ENCODE results near the gene UBQLN4.
"Not testable (repeated sequence)": the region's sequence is repeated elsewhere in the genome, so short reads cannot be mapped to it uniquely, and the experiment has no call there.

UBQLN4 gene

GRCh38 chr1:156050376-156050775 is 3.2 kb downstream of the UBQLN4 start:
- H3K9ac ChIP-seq (ENCODE audit: low read length) = no peak overlapping the region

GRCh38 chr1:156048663-156049258 is 4.8 kb downstream of the UBQLN4 start:
- Histone ChIP-seq H3K36me3 (ENCODE audit: control insufficient read depth, insufficient read depth, low read length) (peaks cover under 1% of the 10 kb centered on the region), H3K4me1 (ENCODE audit: control insufficient read depth, insufficient read depth, low read length) (no peaks in the 10 kb centered on the region), H3K9ac (ENCODE audit: low read length) (no peak overlapping the region), H3K27ac (ENCODE audit: low read depth, low read length) (no peak overlapping the region), H3K27me3 (ENCODE audit: control insufficient read depth, insufficient read depth, low read length) (no peaks in the 10 kb centered on the region), H3K4me3 (ENCODE audit: low read length) (no peak overlapping the region)

More at GRCh38 chr1:156050376-156050775, 3.2 kb downstream of the UBQLN4 start:
- peaks cover under 1% of the 10 kb centered on the region for H3K4me1 ChIP-seq (ENCODE audit: control insufficient read depth, insufficient read depth, low read length)
- no peaks in the 10 kb centered on the region for H3K36me3 ChIP-seq (ENCODE audit: control insufficient read depth, insufficient read depth, low read length)
- H3K27ac ChIP-seq (ENCODE audit: low read depth, low read length) = no peak overlapping the region
- no peaks in the 10 kb centered on the region for H3K27me3 ChIP-seq (ENCODE audit: control insufficient read depth, insufficient read depth, low read length)
- no peak overlapping the region for H3K4me3 ChIP-seq (ENCODE audit: low read length)

- Histone ChIP-seq H3K27ac (ENCODE audit: low read depth, low read length) (no peak overlapping the region), H3K36me3 (ENCODE audit: control insufficient read depth, insufficient read depth, low read length) (peaks cover 18% of the 10 kb centered on the region), H3K4me3 (ENCODE audit: low read length) (no peak overlapping the region), H3K9ac (ENCODE audit: low read length) (no peak overlapping the region), H3K4me1 (ENCODE audit: control insufficient read depth, insufficient read depth, low read length) (no peaks in the 10 kb centered on the region), H3K27me3 (ENCODE audit: control insufficient read depth, insufficient read depth, low read length) (no peaks in the 10 kb centered on the region)
These were observed 8.5 kb downstream of the UBQLN4 start for GRCh38 chr1:156045076-156045475.

GRCh38 chr1:156042828-156043227 is 10.8 kb downstream of the UBQLN4 start:
- Histone ChIP-seq H3K27me3 (ENCODE audit: control insufficient read depth, insufficient read depth, low read length) (no peaks in the 10 kb centered on the region), H3K27ac (ENCODE audit: low read depth, low read length) (no peak overlapping the region), H3K4me1 (ENCODE audit: control insufficient read depth, insufficient read depth, low read length) (no peaks in the 10 kb centered on the region), H3K4me3 (ENCODE audit: low read length) (no peak overlapping the region), H3K36me3 (ENCODE audit: control insufficient read depth, insufficient read depth, low read length) (peaks cover 18% of the 10 kb centered on the region), H3K9ac (ENCODE audit: low read length) (no peak overlapping the region)

- not testable (repeated sequence) for H3K4me3 ChIP-seq (ENCODE audit: low read length); H3K36me3 ChIP-seq (ENCODE audit: control insufficient read depth, insufficient read depth, low read length); H3K27ac ChIP-seq (ENCODE audit: low read depth, low read length); H3K27me3 ChIP-seq (ENCODE audit: control insufficient read depth, insufficient read depth, low read length); H3K4me1 ChIP-seq (ENCODE audit: control insufficient read depth, insufficient read depth, low read length); H3K9ac ChIP-seq (ENCODE audit: low read length)
These were observed 18.6 kb downstream of the UBQLN4 start for GRCh38 chr1:156034991-156035390.

GRCh38 chr1:156033011-156033410 is 20.6 kb downstream of the UBQLN4 start:
- no peaks in the 10 kb centered on the region for H3K27me3 ChIP-seq (ENCODE audit: control insufficient read depth, insufficient read depth, low read length)
- H3K4me3 ChIP-seq (ENCODE audit: low read length) = no peak overlapping the region
- H3K4me1 ChIP-seq (ENCODE audit: control insufficient read depth, insufficient read depth, low read length) = no peaks in the 10 kb centered on the region
- no peak overlapping the region for H3K27ac ChIP-seq (ENCODE audit: low read depth, low read length)
- no peaks in the 10 kb centered on the region for H3K36me3 ChIP-seq (ENCODE audit: control insufficient read depth, insufficient read depth, low read length)
- no peak overlapping the region for H3K9ac ChIP-seq (ENCODE audit: low read length)

- no peaks in the 10 kb centered on the region for H3K36me3 ChIP-seq (ENCODE audit: control insufficient read depth, insufficient read depth, low read length)
- no peak overlapping the region for H3K9ac ChIP-seq (ENCODE audit: low read length)
- H3K27ac ChIP-seq (ENCODE audit: low read depth, low read length) = no peak overlapping the region
These were observed 27.0 kb downstream of the UBQLN4 start for GRCh38 chr1:156026588-156026987.

GRCh38 chr1:156025876-156026275 is 27.7 kb downstream of the UBQLN4 start:
- Histone ChIP-seq H3K36me3 (ENCODE audit: control insufficient read depth, insufficient read depth, low read length) (no peaks in the 10 kb centered on the region), H3K4me1 (ENCODE audit: control insufficient read depth, insufficient read depth, low read length) (no peaks in the 10 kb centered on the region), H3K27me3 (ENCODE audit: control insufficient read depth, insufficient read depth, low read length) (no peaks in the 10 kb centered on the region), H3K9ac (ENCODE audit: low read length) (no peak overlapping the region), H3K4me3 (ENCODE audit: low read length) (no peak overlapping the region), H3K27ac (ENCODE audit: low read depth, low read length) (no peak overlapping the region)

More at GRCh38 chr1:156026588-156026987, 27.0 kb downstream of the UBQLN4 start:
- no peak overlapping the region for H3K4me3 ChIP-seq (ENCODE audit: low read length)
- no peaks in the 10 kb centered on the region for H3K4me1 ChIP-seq (ENCODE audit: control insufficient read depth, insufficient read depth, low read length)
- no peaks in the 10 kb centered on the region for H3K27me3 ChIP-seq (ENCODE audit: control insufficient read depth, insufficient read depth, low read length)

- Histone ChIP-seq H3K4me3 (ENCODE audit: low read length) (no peak overlapping the region), H3K27ac (ENCODE audit: low read depth, low read length) (no peak overlapping the region), H3K36me3 (ENCODE audit: control insufficient read depth, insufficient read depth, low read length) (no peaks in the 10 kb centered on the region), H3K27me3 (ENCODE audit: control insufficient read depth, insufficient read depth, low read length) (no peaks in the 10 kb centered on the region), H3K9ac (ENCODE audit: low read length) (no peak overlapping the region), H3K4me1 (ENCODE audit: control insufficient read depth, insufficient read depth, low read length) (peaks cover 3% of the 10 kb centered on the region)
These were observed 28.8 kb downstream of the UBQLN4 start for GRCh38 chr1:156024801-156025200.

GRCh38 chr1:156021954-156022353 is 31.6 kb downstream of the UBQLN4 start:
- H3K4me3 ChIP-seq (ENCODE audit: low read length) = no peak overlapping the region
- peaks cover 5% of the 10 kb centered on the region for H3K4me1 ChIP-seq (ENCODE audit: control insufficient read depth, insufficient read depth, low read length)
- H3K36me3 ChIP-seq (ENCODE audit: control insufficient read depth, insufficient read depth, low read length) = no peaks in the 10 kb centered on the region
- no peak overlapping the region for H3K9ac ChIP-seq (ENCODE audit: low read length)
- no peak overlapping the region for H3K27ac ChIP-seq (ENCODE audit: low read depth, low read length)
- H3K27me3 ChIP-seq (ENCODE audit: control insufficient read depth, insufficient read depth, low read length) = no peaks in the 10 kb centered on the region

- Histone ChIP-seq H3K4me1 (ENCODE audit: control insufficient read depth, insufficient read depth, low read length) (peaks cover 5% of the 10 kb centered on the region), H3K36me3 (ENCODE audit: control insufficient read depth, insufficient read depth, low read length) (peaks cover 3% of the 10 kb centered on the region), H3K27me3 (ENCODE audit: control insufficient read depth, insufficient read depth, low read length) (no peaks in the 10 kb centered on the region), H3K27ac (ENCODE audit: low read depth, low read length) (peak overlapping the region; percentile 53), H3K9ac (ENCODE audit: low read length) (peak overlapping the region; percentile 32), H3K4me3 (ENCODE audit: low read length) (peak overlapping the region; percentile 90)
These were observed 32.5 kb downstream of the UBQLN4 start for GRCh38 chr1:156021093-156021428.

- Histone ChIP-seq H3K27me3 (ENCODE audit: control insufficient read depth, insufficient read depth, low read length) (no peaks in the 10 kb centered on the region), H3K9ac (ENCODE audit: low read length) (peak within 1 kb of the TSS; percentile 72)
These were observed 33.1 kb downstream of the UBQLN4 start, which contains the start of gene SSR2 for GRCh38 chr1:156020293-156021092. Gene SSR2, minus strand, starts transcription at chr1:156020951. Its CDS starts 784 bp downstream, at chr1:156020167.

GRCh38 chr1:156019946-156020292 is 33.7 kb downstream of the UBQLN4 start:
- H3K27me3 ChIP-seq (ENCODE audit: control insufficient read depth, insufficient read depth, low read length) = no peaks in the 10 kb centered on the region
- peaks cover 5% of the 10 kb centered on the region for H3K36me3 ChIP-seq (ENCODE audit: control insufficient read depth, insufficient read depth, low read length)
- H3K4me1 ChIP-seq (ENCODE audit: control insufficient read depth, insufficient read depth, low read length) = peaks cover 5% of the 10 kb centered on the region
- no peak overlapping the region for H3K27ac ChIP-seq (ENCODE audit: low read depth, low read length)
- peak overlapping the region; percentile 72 for H3K9ac ChIP-seq (ENCODE audit: low read length)
- H3K4me3 ChIP-seq (ENCODE audit: low read length) = peak overlapping the region; percentile 90

More at GRCh38 chr1:156020293-156021092, 33.1 kb downstream of the UBQLN4 start, which contains the start of gene SSR2:
- Histone ChIP-seq H3K36me3 (ENCODE audit: control insufficient read depth, insufficient read depth, low read length) (peaks cover 3% of the 10 kb centered on the region), H3K27ac (ENCODE audit: low read depth, low read length) (peak within 1 kb of the TSS; percentile 64), H3K4me3 (ENCODE audit: low read length) (peak within 1 kb of the TSS; percentile 90), H3K4me1 (ENCODE audit: control insufficient read depth, insufficient read depth, low read length) (peaks cover 5% of the 10 kb centered on the region)

All from rectal smooth muscle tissue (tissue), 1 donor.